Endothelial cell of umbilical vein (primary cell): ENCODE measurements around the gene PFAS. TPM values are rescaled to one million over a fixed set of nuclear protein-coding genes. Genes with fewer than 3 reads are reported as not detected.

Experiments
- BruUV-seq: library from RNA; stranded (reverse); fragments of 400-500 nt; replicated peaks from 2 replicates; lab custom pipeline; 2021; lab: Mats Ljungman, UMichigan
- CTCF ChIA-PET: fragments of 300-600, 350-600 bp; sonication (Branson Sonifier 250); formaldehyde crosslinking; loops from one replicate; lab custom pipeline; 2021; ENCODE audit warnings: antibody characterized with exemption, inconsistent platforms; lab: Charles Lee
- POLR2A ChIA-PET: fragments of 300-600, 350-600 bp; sonication (Branson Sonifier 250); formaldehyde crosslinking; loops from one replicate; lab custom pipeline; 2021; ENCODE audit warnings: antibody characterized with exemption, inconsistent platforms; lab: Charles Lee
- DNase-seq: peaks from one replicate; pipeline ENCODE4 v3.0.0-alpha.2; 2011; ENCODE audit warnings: low read depth, low spot score
- FAIRE-seq: peaks from 2 replicates; lab custom pipeline; 2011; peaks lifted over from hg19 to GRCh38; lab: Jason Lieb, UNC
- H2AFZ ChIP-seq: 2 replicates; pipeline ENCODE4 v1.6.0; 2012; ENCODE audit warnings: low read depth, low read length, control low read depth, inconsistent platforms
- H3K27ac ChIP-seq: 2 replicates; pipeline ENCODE4 v1.5.1; 2011; ENCODE audit warnings: low read depth, mild to moderate bottlenecking, control low read depth, low read length, moderate library complexity; ENCODE audit not compliant: insufficient read depth
- H3K27me3 ChIP-seq, 2 experiments: 2 replicates each; pipeline versions ENCODE4 v1.6.0 to v1.6.1; 2011; ENCODE audit warnings: low read length in 2 of 2, mixed read lengths in 1 of 2; ENCODE audit not compliant: control insufficient read depth in 2 of 2, insufficient read depth in 2 of 2
- H3K36me3 ChIP-seq, 2 experiments: 2 replicates in 1 of 2; 3 replicates in 1 of 2; pipeline ENCODE4 v1.5.1; 2011; ENCODE audit warnings: low read length in 2 of 2, mild to moderate bottlenecking in 1 of 2, moderate library complexity in 1 of 2; ENCODE audit not compliant: control insufficient read depth in 2 of 2, insufficient read depth in 2 of 2; ENCODE audit errors: extremely low read depth in 1 of 2
- H3K4me1 ChIP-seq: 3 replicates; pipeline ENCODE4 v1.5.1; 2011; ENCODE audit warnings: mild to moderate bottlenecking, low read length; ENCODE audit not compliant: control insufficient read depth, insufficient read depth; ENCODE audit errors: extremely low read depth
- H3K4me2 ChIP-seq: 2 replicates; pipeline ENCODE4 v1.6.1; 2011; ENCODE audit warnings: low read length, control low read depth, mixed read lengths; ENCODE audit not compliant: insufficient read depth
- H3K4me3 ChIP-seq, 3 experiments: fragments of 200-600 bp in 1 of 3; sonication (generic), shearing (Covaris generic) in 1 of 3; replicated peaks in 1 of 3; 2 replicates each; pipeline ENCODE4 v1.5.1; 2011 to 2016; ENCODE audit warnings: control low read depth in 3 of 3, low read length in 3 of 3, mild to moderate bottlenecking in 2 of 3, inconsistent platforms in 1 of 3, low read depth in 1 of 3, moderate library complexity in 1 of 3; ENCODE audit not compliant: insufficient read depth in 1 of 3
- H3K79me2 ChIP-seq: 2 replicates; pipeline ENCODE4 v1.6.0; 2012; ENCODE audit warnings: low read length, inconsistent platforms; ENCODE audit not compliant: control insufficient read depth, insufficient read depth
- H3K9ac ChIP-seq: replicated peaks from 2 replicates; pipeline ENCODE3; 2011; ENCODE audit warnings: low read length, control low read depth; ENCODE audit not compliant: insufficient read depth; ENCODE audit errors: extremely low read depth
- H3K9me1 ChIP-seq: replicated peaks from 3 replicates; pipeline ENCODE4 v1.6.0; 2011; ENCODE audit warnings: mild to moderate bottlenecking, low read length; ENCODE audit not compliant: control insufficient read depth, insufficient read depth; ENCODE audit errors: extremely low read depth
- H3K9me3 ChIP-seq: replicated peaks from 2 replicates; pipeline ENCODE4 v1.5.1; 2012; ENCODE audit warnings: low read length, inconsistent platforms; ENCODE audit not compliant: control insufficient read depth, insufficient read depth
- H4K20me1 ChIP-seq: replicated peaks from 2 replicates; pipeline ENCODE3; 2011; ENCODE audit warnings: mild to moderate bottlenecking, low read length; ENCODE audit not compliant: control insufficient read depth, insufficient read depth; ENCODE audit errors: extremely low read depth
- CTCF ChIP-seq, 2 donors: IDR thresholded peaks; 1 replicate in 1 of 2; 2 replicates in 1 of 2; pipeline ENCODE4 v1.5.1; 2011; ENCODE audit warnings: low read length in 2 of 2, mild to moderate bottlenecking in 2 of 2, moderate library complexity in 2 of 2, control low read depth in 1 of 2, inconsistent platforms in 1 of 2, low read depth in 1 of 2; ENCODE audit not compliant: insufficient read depth in 1 of 2; ENCODE audit errors: extremely low read depth in 1 of 2
- EZH2 ChIP-seq: IDR thresholded peaks from 2 replicates; pipeline ENCODE4 v1.6.1; 2012; ENCODE audit warnings: borderline replicate concordance, low read depth, mild to moderate bottlenecking, moderate library complexity, low read length, inconsistent platforms; ENCODE audit not compliant: severe bottlenecking
- FOS ChIP-seq: IDR thresholded peaks from 2 replicates; pipeline ENCODE4 v1.6.1; 2011; ENCODE audit warnings: mild to moderate bottlenecking, low read length, moderate library complexity, borderline replicate concordance; ENCODE audit not compliant: insufficient read depth
- GATA2 ChIP-seq: IDR thresholded peaks from 2 replicates; pipeline ENCODE4 v1.7.0; 2011; ENCODE audit warnings: low read depth, mild to moderate bottlenecking, moderate library complexity, mixed read lengths, low read length; ENCODE audit not compliant: insufficient read length, insufficient read depth
- JUN ChIP-seq: IDR thresholded peaks from 2 replicates; pipeline ENCODE4 v1.6.1; 2011; ENCODE audit warnings: borderline replicate concordance, low read depth; ENCODE audit not compliant: insufficient read length, insufficient read depth
- MAX ChIP-seq: IDR thresholded peaks from 2 replicates; pipeline ENCODE4 v1.6.1; 2011; ENCODE audit not compliant: insufficient read depth, insufficient read length
- MYC ChIP-seq: IDR thresholded peaks from one replicate; pipeline ENCODE4 v1.6.1; 2011; ENCODE audit warnings: mild to moderate bottlenecking, low read depth, low read length
- POLR2A ChIP-seq: IDR thresholded peaks from 2 replicates; pipeline ENCODE4 v1.6.1; 2012; ENCODE audit warnings: low read depth, mild to moderate bottlenecking, control low read depth, low read length
- POLR2AphosphoS5 ChIP-seq: IDR thresholded peaks from 2 replicates; pipeline ENCODE4 v1.6.1; 2012; ENCODE audit warnings: low read depth, mild to moderate bottlenecking, control low read depth, low read length, moderate library complexity; ENCODE audit not compliant: insufficient read depth
- dilution Hi-C: fragments of 300-500 bp; cut with MboI; formaldehyde crosslinking; loops from one replicate; pipeline ENCODE4 v1.15.0; 2019; ENCODE audit warnings: low sequenced_read_pairs; ENCODE audit not compliant: extremely low pct_ligation_motif_present
- intact Hi-C: fragments of 100-400 bp; cut with micrococcal nuclease; formaldehyde crosslinking; loops from one replicate; pipeline ENCODE4 v1.10.0; 2022
- polyA plus RNA-seq, 4 experiments: library from polyadenylated mRNA; depleted of rRNA in 3 of 4; stranded (reverse) in 3 of 4; unstranded in 1 of 4; fragments of >200 nt; gene quantifications; 2 replicates each; pipeline versions ENCODE4 v1.2.1 to v1.2.3, GENCODE V29; 2011 to 2012; ENCODE audit warnings: missing spikeins in 1 of 4
- total RNA-seq: library from RNA; stranded (reverse); gene quantifications from 2 replicates; pipeline ENCODE4 v1.2.3, GENCODE V29; 2021

The PFAS gene
- total and polyA plus RNA-seq, 2 donors (not counting 3 experiments of a cell fraction or from before 2014, with no cell fraction given): 34.1 to 108 TPM

- ChIA-PET POLR2A (no interaction called here), CTCF (interaction anchor here (1.1 kb wide), 1 partner anchor 16 kb away, joined by 3 read pairs; no protein-coding TSS in a partner anchor)
- H3K79me2 ChIP-seq: peaks cover 4% of the 10 kb centered on the region
- H3K9ac ChIP-seq: no peak overlapping the region
- H3K9me3 ChIP-seq: no peaks in the 10 kb centered on the region
- no peaks in the 10 kb centered on the region for H3K27me3 ChIP-seq
- no TSS peak for BruUV-seq
- no peaks in the 10 kb centered on the region for H4K20me1 ChIP-seq
- no peak for TF ChIP-seq MYC
- TF ChIP-seq POLR2A: no peak
- no peak for TF ChIP-seq JUN
- no peak for FAIRE-seq
- H3K9me1 ChIP-seq: no peaks in the 10 kb centered on the region
- no peak overlapping the region for H3K4me2 ChIP-seq
- DNase-seq: no peak
- H3K27ac ChIP-seq: no peak overlapping the region
- H3K4me3 ChIP-seq: no peak overlapping the region
- no peaks in the 10 kb centered on the region for H3K36me3 ChIP-seq
- peaks cover 21% of the 10 kb centered on the region for H3K4me1 ChIP-seq
- H2AFZ ChIP-seq: no peak overlapping the region
- intact Hi-C loops: no loop called here
- dilution Hi-C loops: no loop called here
Observed at GRCh38 chr17:8285270-8286181, 36.4 kb downstream of the PFAS start.

GRCh38 chr17:8287651-8288335 is 38.7 kb downstream of the PFAS start:
- H3K27ac ChIP-seq: no peak overlapping the region
- no peaks in the 10 kb centered on the region for H3K9me3 ChIP-seq
- no peaks in the 10 kb centered on the region for H3K36me3 ChIP-seq
- TF ChIP-seq POLR2A: no peak
- TF ChIP-seq MYC: no peak
- no peak for TF ChIP-seq JUN
- TF ChIP-seq EZH2: no peak
- no peak for TF ChIP-seq GATA2
- no peak for TF ChIP-seq CTCF (IDR thresholded peaks at IDR 0.05; ENCODE audit: extremely low read depth in 1 of 2, insufficient read depth in 1 of 2, low read depth in 1 of 2, low read length in 2 of 2)
- no peak for TF ChIP-seq FOS
- no peak for TF ChIP-seq POLR2AphosphoS5
- TF ChIP-seq MAX: no peak
- H3K4me1 ChIP-seq: peaks cover 15% of the 10 kb centered on the region
- DNase-seq (no peak), FAIRE-seq (peak; percentile 37)
- peak overlapping the region; percentile 71 to 75 (median 74) for H3K4me3 ChIP-seq
- no TSS peak for BruUV-seq
- H3K27me3 ChIP-seq: no peaks in the 10 kb centered on the region
- ChIA-PET CTCF (interaction anchor here (1.0 to 1.7 kb wide), 3 partner anchors 10 to 13 kb away, joined by 4 to 10 read pairs (median 4); no protein-coding TSS in a partner anchor), POLR2A (interaction anchor here (1.0 to 1.4 kb wide), 2 partner anchors 40 to 89 kb away, joined by 3 to 5 read pairs; partner anchors contain the start of genes CTC1 and KRABD2)
- no peaks in the 10 kb centered on the region for H4K20me1 ChIP-seq
- peaks cover 4% of the 10 kb centered on the region for H3K79me2 ChIP-seq
- H2AFZ ChIP-seq: peak overlapping the region; percentile 81
- H3K4me2 ChIP-seq: peak overlapping the region; percentile 53
- intact Hi-C loops: no loop called here
- H3K9me1 ChIP-seq: no peaks in the 10 kb centered on the region
- dilution Hi-C loops: no loop called here
- H3K9ac ChIP-seq: peak overlapping the region; percentile 80
